ENCODE measurements around the gene EMC9. TPM values are rescaled to one million over a fixed set of nuclear protein-coding genes. Genes with fewer than 3 reads are reported as not detected.

Gene EMC9
- total and polyA plus RNA-seq, 2 donors (not counting 1 experiment from before 2014, with no cell fraction given), result 24.7 to 25.9 TPM

DNA sequence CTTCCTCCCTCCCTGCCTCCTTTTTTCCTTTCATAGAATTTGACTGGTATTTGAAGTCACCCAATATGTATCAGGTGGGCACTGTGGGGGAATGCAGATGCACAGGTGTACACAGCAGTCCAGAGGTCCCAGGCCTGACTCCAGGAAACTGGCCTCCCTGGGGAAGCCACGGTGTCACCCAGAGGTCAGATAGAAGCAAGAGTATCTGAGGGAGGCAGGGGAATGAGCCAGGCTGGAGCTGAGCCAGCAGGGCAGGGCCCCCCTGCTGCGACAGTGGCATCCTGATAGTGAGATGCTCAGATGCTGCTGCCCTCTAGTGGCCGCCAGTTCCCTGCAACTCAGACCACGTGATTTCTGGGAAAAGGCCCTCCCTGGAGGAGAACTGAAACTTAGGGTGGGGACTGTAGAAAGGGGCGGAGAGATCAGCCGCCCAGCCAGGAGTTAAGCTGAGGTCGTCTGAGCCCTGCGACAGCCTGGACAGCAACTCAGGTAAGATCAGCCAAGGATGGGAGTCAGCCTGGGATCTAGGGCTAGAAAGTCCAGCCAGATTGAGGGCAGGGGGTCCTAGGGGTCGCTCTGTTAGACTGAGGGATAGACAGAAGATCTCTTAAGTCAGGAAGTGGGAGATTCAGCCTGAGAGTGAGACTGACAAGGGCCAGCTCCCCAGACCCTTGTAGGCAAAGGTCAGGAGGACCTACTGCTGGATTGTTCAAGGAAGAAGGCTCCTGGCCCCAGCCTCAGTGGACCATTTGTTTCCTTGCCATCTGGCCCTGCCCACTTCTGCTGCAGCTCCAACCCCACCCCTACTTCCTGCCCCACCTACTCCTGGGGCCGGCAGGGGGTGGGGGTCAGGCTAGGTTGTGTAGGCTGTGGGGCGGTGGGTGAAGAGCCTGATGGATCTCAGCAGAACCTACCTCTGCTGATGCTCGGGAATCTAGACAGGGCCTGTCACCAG lies 19.7 kb upstream of the EMC9 start, which contains the start of gene IRF9:
Gene IRF9 (plus strand): TSS at position 416 of the 955 bp plus-strand sequence. CDS start 880 bp downstream, outside the sequence.
- WGBS (ENCODE audit: insufficient coverage), result 0% methylated on average over 9 of the region's 12 CpGs
- peak within 1 kb of the TSS; percentile 60 for H2AFZ ChIP-seq (ENCODE audit: insufficient read depth, low read depth, low read length, poor library complexity, severe bottlenecking)
- peaks cover 29 to 39% of the 10 kb centered on the region in 2 donors for H3K4me1 ChIP-seq (ENCODE audit: control insufficient read depth in 2 of 2, insufficient read depth in 2 of 2, low read length in 2 of 2)
- POLR2A ChIA-PET, result interaction anchor here (0.5 to 3.8 kb wide), 22 partner anchors 8 to 1233 kb away, joined by 3 to 35 read pairs (median 6); partner anchors contain the start of genes CHMP4A, DCAF11, DHRS1 and EMC9
- peak within 1 kb of the TSS; percentile 99 for H3K27ac Mint-ChIP-seq
- peaks cover 41% of the 10 kb centered on the region for H3K79me2 ChIP-seq (ENCODE audit: control insufficient read depth, insufficient read depth, low read length)
- no peaks in the 10 kb centered on the region for H3K27me3 ChIP-seq (replicated peaks in 1 of 4; ENCODE audit: control extremely low read depth in 1 of 4, control insufficient read depth in 3 of 4, insufficient read depth in 4 of 4, low read length in 3 of 4)
- H3K4me3 ChIP-seq (ENCODE audit: control extremely low read depth in 1 of 5, extremely low read depth in 1 of 5, insufficient read depth in 1 of 5, low read depth in 2 of 5, low read length in 4 of 5), result peak within 1 kb of the TSS; percentile 69 to 100 (median 91)
- no peaks in the 10 kb centered on the region for H3K9me3 Mint-ChIP-seq (ENCODE audit: insufficient read depth)
- peak within 1 kb of the TSS; percentile 85 to 88 for H3K27ac ChIP-seq (ENCODE audit: low read length in 2 of 2)
- peak within 1 kb of the TSS; percentile 76 for H3K9ac ChIP-seq (ENCODE audit: low read length)
- peaks cover 3 to 68% of the 10 kb centered on the region in 2 experiments for H3K36me3 ChIP-seq (replicated peaks in 1 of 2; ENCODE audit: control extremely low read depth in 1 of 2, control insufficient read depth in 1 of 2, extremely low read depth in 1 of 2, insufficient read depth in 2 of 2, low read length in 1 of 2)
- no peaks in the 10 kb centered on the region for H3K9me3 ChIP-seq (ENCODE audit: control extremely low read depth in 1 of 3, control insufficient read depth in 2 of 3, insufficient read depth in 1 of 3, low read length in 2 of 3)
- DNase-seq, result peak; percentile 97
- ATAC-seq (ENCODE audit: low read depth), result peak; percentile 94
- H4K20me1 ChIP-seq (ENCODE audit: control insufficient read depth, insufficient read depth, low read length, poor library complexity, severe bottlenecking), result peaks cover 44% of the 10 kb centered on the region
- peaks cover 42% of the 10 kb centered on the region for H3K4me1 Mint-ChIP-seq
- intact Hi-C loops (cut with micrococcal nuclease), result loop anchor here (1.0 to 5.0 kb wide), 14 partner anchors 10 to 138 kb away; partner anchors contain the start of genes DCAF11, DHRS1, EMC9 and GMPR2
- peak within 1 kb of the TSS; percentile 100 for H3K4me3 Mint-ChIP-seq
- H3K27me3 Mint-ChIP-seq, result no peaks in the 10 kb centered on the region
- TF ChIP-seq, protein P1, sequence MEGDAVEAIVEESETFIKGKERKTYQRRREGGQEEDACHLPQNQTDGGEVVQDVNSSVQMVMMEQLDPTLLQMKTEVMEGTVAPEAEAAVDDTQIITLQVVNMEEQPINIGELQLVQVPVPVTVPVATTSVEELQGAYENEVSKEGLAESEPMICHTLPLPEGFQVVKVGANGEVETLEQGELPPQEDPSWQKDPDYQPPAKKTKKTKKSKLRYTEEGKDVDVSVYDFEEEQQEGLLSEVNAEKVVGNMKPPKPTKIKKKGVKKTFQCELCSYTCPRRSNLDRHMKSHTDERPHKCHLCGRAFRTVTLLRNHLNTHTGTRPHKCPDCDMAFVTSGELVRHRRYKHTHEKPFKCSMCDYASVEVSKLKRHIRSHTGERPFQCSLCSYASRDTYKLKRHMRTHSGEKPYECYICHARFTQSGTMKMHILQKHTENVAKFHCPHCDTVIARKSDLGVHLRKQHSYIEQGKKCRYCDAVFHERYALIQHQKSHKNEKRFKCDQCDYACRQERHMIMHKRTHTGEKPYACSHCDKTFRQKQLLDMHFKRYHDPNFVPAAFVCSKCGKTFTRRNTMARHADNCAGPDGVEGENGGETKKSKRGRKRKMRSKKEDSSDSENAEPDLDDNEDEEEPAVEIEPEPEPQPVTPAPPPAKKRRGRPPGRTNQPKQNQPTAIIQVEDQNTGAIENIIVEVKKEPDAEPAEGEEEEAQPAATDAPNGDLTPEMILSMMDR (IDR thresholded peaks at IDR 0.05), result peak; percentile 81
- TF ChIP-seq EZH2 (IDR thresholded peaks at IDR 0.05; ENCODE audit: borderline replicate concordance, insufficient read depth, low read depth, low read length, poor library complexity, severe bottlenecking), result no peak
- CTCF ChIA-PET, result interaction anchor here (0.6 to 3.8 kb wide), 36 partner anchors 9 to 529 kb away, joined by 3 to 63 read pairs (median 8); partner anchors contain the start of genes CHMP4A, CIDEB, DCAF11 and EMC9
- H3K4me2 ChIP-seq (replicated peaks; ENCODE audit: low read depth, low read length, poor library complexity, severe bottlenecking), result peak within 1 kb of the TSS; percentile 77
